Neural progenitor cell (in vitro differentiated cells): ENCODE results near the gene GIT2. TPM values are rescaled to one million over a fixed set of nuclear protein-coding genes. Genes with fewer than 3 reads are reported as not detected.

ENCODE experiments used
- DNase-seq: peaks from one replicate; pipeline ENCODE4 v3.0.0-alpha.2; 2016; ENCODE audit warnings: low spot score
- H2AFZ ChIP-seq: fragments of 200-600 bp; sonication (generic); replicated peaks from 2 replicates; pipeline ENCODE4 v1.6.1; 2016; ENCODE audit warnings: antibody characterized with exemption
- H3F3A ChIP-seq: fragments of 200-600 bp; sonication (generic); 2 replicates; pipeline ENCODE4 v1.6.1; 2016; ENCODE audit warnings: antibody characterized with exemption, low read depth
- H3K27ac ChIP-seq: fragments of 200-600 bp; sonication (generic); 2 replicates; pipeline ENCODE4 v1.5.1; 2016; ENCODE audit warnings: mild to moderate bottlenecking
- H3K27me3 ChIP-seq: fragments of 200-600 bp; sonication (generic); 2 replicates; pipeline ENCODE4 v1.6.1; 2016; ENCODE audit warnings: mild to moderate bottlenecking, moderate library complexity
- H3K36me3 ChIP-seq: fragments of 200-600 bp; sonication (generic); 2 replicates; pipeline ENCODE4 v1.5.1; 2016
- H3K4me1 ChIP-seq: fragments of 200-600 bp; sonication (generic); 2 replicates; pipeline ENCODE4 v1.6.1; 2016; ENCODE audit warnings: mixed run types
- H3K4me2 ChIP-seq: fragments of 200-600 bp; sonication (generic); 2 replicates; pipeline ENCODE4 v1.6.1; 2016
- H3K4me3 ChIP-seq: fragments of 200-600 bp; sonication (generic); 2 replicates; pipeline ENCODE4 v1.5.1; 2016
- H3K79me2 ChIP-seq: fragments of 200-600 bp; sonication (generic); 2 replicates; pipeline ENCODE4 v1.6.1; 2016; ENCODE audit warnings: low read depth
- H3K9ac ChIP-seq: fragments of 200-600 bp; sonication (generic); 2 replicates; pipeline ENCODE4 v1.6.1; 2016
- H3K9me3 ChIP-seq: fragments of 200-600 bp; sonication (generic); 2 replicates; pipeline ENCODE4 v1.5.1; 2016; ENCODE audit warnings: low read depth
- H4K20me1 ChIP-seq: fragments of 200-600 bp; sonication (generic); 2 replicates; pipeline ENCODE4 v1.6.1; 2016; ENCODE audit warnings: low read depth
- H3K27ac Mint-ChIP-seq: 3 replicates; pipeline ENCODE4 v1.8.0; 2021; ENCODE audit warnings: mixed read lengths
- H3K27me3 Mint-ChIP-seq: 2 replicates; pipeline ENCODE4 v1.8.0; 2022; ENCODE audit warnings: low read depth, mild to moderate bottlenecking, inconsistent platforms, moderate library complexity, mixed read lengths; ENCODE audit not compliant: insufficient read depth
- H3K36me3 Mint-ChIP-seq: 3 replicates; pipeline ENCODE4 v1.8.0; 2021; ENCODE audit warnings: mixed read lengths
- H3K4me1 Mint-ChIP-seq: 3 replicates; pipeline ENCODE4 v1.8.0; 2021; ENCODE audit warnings: mixed read lengths
- H3K4me3 Mint-ChIP-seq: 3 replicates; pipeline ENCODE4 v1.8.0; 2021; ENCODE audit warnings: mild to moderate bottlenecking, moderate library complexity, mixed read lengths
- H3K9me3 Mint-ChIP-seq: 3 replicates; pipeline ENCODE4 v1.8.0; 2020; ENCODE audit warnings: mixed read lengths
- EZH2phosphoT487 ChIP-seq: fragments of 200-600 bp; sonication (generic); IDR thresholded peaks from 2 replicates; pipeline ENCODE4 v1.6.1; 2017; ENCODE audit warnings: antibody characterized with exemption
- total RNA-seq: library from RNA; depleted of rRNA; stranded (reverse); fragments of >200 nt; gene quantifications from 2 replicates; pipeline ENCODE4 v1.2.3, GENCODE V29; 2015; ENCODE audit warnings: low replicate concordance
- TF ChIP-seq, protein P1 (sequence below): fragments of 200-600 bp; sonication (generic); IDR thresholded peaks from 2 replicates; pipeline ENCODE4 v1.5.1; 2017; ENCODE audit warnings: antibody characterized with exemption, mild to moderate bottlenecking

The GIT2 gene
- total RNA-seq, 1 donor from 2014 or later: 28.5 TPM

DNA sequence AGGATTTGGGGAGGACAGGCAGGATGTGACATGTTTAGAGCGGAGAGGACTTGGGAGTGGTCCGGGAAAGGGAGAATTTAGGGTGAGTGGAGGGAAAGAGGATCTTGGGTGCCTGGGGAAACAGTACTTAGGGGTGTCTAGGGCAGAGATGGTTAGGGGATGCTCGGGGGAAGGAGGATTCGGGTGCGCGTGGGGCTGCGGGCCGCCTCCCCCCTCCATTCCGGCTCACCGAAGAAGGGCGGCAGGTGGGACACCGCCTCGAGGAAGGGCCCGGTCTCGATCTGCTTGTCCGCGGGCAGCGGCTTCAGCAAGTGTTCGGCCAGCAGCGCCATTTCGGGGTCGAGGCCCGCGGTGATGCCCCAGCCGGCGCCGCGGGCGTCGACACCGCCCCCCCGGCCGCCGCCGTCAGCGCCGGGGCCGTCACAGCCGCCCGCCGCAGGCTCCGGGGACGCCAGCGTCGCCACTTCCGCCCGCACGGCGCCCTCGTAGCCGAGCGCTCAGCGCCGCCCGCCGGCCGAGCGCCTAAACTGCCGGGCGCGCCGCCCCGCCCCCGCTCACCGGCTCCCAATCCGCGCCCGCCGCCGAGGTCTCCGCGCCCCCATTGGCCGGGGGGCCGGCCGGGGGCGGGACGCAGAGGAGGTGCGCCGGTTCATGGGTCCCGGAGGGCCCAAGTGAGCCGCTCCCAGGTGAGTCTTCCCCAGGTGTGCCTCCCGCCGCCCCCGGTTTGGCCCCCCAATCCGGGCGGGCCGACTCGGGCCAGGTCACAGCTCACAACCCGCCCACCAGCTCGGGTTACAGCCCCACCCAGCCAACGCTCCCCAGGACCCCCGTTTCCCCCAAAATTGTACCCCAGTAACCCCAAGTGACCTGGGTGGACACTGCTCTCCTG is 115.9 kb downstream of the GIT2 start, which contains the start of gene GLTP:
GLTP (minus strand) TSS at position 499 of the 889 bp plus-strand sequence; CDS start at position 332, 167 bp downstream.
- no peak within 1 kb of the TSS for H3K27ac ChIP-seq
- H4K20me1 ChIP-seq: no peaks in the 10 kb centered on the region
- Mint-ChIP-seq H3K4me1 (peaks cover 28% of the 10 kb centered on the region), H3K9me3 (no peaks in the 10 kb centered on the region), H3K4me3 (peak within 1 kb of the TSS; percentile 96), H3K27ac (peak within 1 kb of the TSS; percentile 64), H3K36me3 (no peaks in the 10 kb centered on the region), H3K27me3 (peaks cover 18% of the 10 kb centered on the region)
- peaks cover 21% of the 10 kb centered on the region for H3K79me2 ChIP-seq
- peaks cover 18% of the 10 kb centered on the region for H3K27me3 ChIP-seq
- peak; percentile 97 for DNase-seq
- peak within 1 kb of the TSS; percentile 97 for H3K4me2 ChIP-seq
- H3K36me3 ChIP-seq: no peaks in the 10 kb centered on the region
- no peaks in the 10 kb centered on the region for H3K9me3 ChIP-seq
- peak within 1 kb of the TSS; percentile 100 for H2AFZ ChIP-seq
- no peak for TF ChIP-seq EZH2phosphoT487
- TF ChIP-seq, protein P1, sequence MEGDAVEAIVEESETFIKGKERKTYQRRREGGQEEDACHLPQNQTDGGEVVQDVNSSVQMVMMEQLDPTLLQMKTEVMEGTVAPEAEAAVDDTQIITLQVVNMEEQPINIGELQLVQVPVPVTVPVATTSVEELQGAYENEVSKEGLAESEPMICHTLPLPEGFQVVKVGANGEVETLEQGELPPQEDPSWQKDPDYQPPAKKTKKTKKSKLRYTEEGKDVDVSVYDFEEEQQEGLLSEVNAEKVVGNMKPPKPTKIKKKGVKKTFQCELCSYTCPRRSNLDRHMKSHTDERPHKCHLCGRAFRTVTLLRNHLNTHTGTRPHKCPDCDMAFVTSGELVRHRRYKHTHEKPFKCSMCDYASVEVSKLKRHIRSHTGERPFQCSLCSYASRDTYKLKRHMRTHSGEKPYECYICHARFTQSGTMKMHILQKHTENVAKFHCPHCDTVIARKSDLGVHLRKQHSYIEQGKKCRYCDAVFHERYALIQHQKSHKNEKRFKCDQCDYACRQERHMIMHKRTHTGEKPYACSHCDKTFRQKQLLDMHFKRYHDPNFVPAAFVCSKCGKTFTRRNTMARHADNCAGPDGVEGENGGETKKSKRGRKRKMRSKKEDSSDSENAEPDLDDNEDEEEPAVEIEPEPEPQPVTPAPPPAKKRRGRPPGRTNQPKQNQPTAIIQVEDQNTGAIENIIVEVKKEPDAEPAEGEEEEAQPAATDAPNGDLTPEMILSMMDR: peak; percentile 55
- H3K4me1 ChIP-seq: peaks cover 14% of the 10 kb centered on the region
- peak within 1 kb of the TSS; percentile 90 for H3K4me3 ChIP-seq
- H3K9ac ChIP-seq: peak within 1 kb of the TSS; percentile 76
- no peaks in the 10 kb centered on the region for H3F3A ChIP-seq

Other genes with a start within 250 kb of the GIT2 start
- gene TRPV4, start 163.0 kb downstream of the GIT2 start, total RNA-seq: 0.56 and 2.8 TPM in 2 replicates
- gene GLTP, start 115.8 kb downstream of the GIT2 start, total RNA-seq: 16.6 and 24.0 TPM in 2 replicates
- gene TCHP, start 96.1 kb downstream of the GIT2 start, total RNA-seq: 15.2 and 20.0 TPM in 2 replicates
- gene ANKRD13A, start 3.1 kb upstream of the GIT2 start, total RNA-seq: 35.4 and 47.5 TPM in 2 replicates
- gene C12orf76, start 52.2 kb upstream of the GIT2 start, total RNA-seq: 39.8 and 48.8 TPM in 2 replicates
- 52.7 and 73.8 TPM in 2 replicates for gene IFT81, start 128.0 kb upstream of the GIT2 start, total RNA-seq